ENCODE data around the gene HOXD8. TPM values are rescaled to one million over a fixed set of nuclear protein-coding genes. Genes with fewer than 3 reads are reported as not detected.

HOXD8 gene
- not detected for total RNA-seq

DNA sequence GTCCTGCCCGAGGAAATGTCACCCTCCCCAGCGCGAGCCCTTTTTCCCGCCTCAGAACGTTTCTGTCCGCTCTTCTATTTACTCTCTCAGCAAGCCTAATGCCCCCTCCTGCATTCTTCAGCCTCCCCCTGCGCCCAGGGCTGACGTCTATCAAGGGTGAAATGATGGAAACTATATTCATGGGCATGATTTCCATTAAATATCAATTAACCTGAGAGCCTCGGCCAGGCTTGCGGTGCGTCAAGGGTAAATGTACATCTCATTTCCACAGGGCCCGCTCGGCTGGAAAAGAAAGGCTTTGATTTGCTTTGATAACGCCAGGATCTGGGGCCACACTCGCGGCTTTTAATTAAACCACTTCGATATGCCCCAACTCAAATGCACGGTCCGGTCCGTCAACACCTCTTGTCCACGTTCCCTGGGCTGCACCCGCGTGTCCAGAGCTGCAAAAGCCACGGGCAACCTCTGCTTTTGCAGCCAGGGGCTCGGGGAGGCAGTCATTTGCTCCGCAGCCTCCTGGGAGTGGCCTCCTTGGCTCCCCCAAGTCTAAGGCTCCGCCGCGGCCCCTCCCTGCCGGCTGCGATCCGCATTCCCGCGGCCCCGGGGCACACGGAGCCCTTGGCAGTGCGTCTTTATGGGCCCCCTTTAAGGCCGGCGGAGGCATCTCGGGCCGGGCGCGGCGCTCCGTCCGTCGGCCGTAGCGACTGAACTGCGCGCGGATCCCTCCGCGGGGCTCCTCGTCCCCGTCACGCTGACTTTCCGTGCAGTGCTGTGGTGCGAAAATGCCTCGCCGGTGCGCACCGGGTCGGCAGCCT is at the start of gene HOXD8:
Gene HOXD8 (plus strand): TSS at position 724 of the 815 bp plus-strand sequence. CDS start 662 bp downstream, outside the sequence.
- no peak for DNase-seq

DNA sequence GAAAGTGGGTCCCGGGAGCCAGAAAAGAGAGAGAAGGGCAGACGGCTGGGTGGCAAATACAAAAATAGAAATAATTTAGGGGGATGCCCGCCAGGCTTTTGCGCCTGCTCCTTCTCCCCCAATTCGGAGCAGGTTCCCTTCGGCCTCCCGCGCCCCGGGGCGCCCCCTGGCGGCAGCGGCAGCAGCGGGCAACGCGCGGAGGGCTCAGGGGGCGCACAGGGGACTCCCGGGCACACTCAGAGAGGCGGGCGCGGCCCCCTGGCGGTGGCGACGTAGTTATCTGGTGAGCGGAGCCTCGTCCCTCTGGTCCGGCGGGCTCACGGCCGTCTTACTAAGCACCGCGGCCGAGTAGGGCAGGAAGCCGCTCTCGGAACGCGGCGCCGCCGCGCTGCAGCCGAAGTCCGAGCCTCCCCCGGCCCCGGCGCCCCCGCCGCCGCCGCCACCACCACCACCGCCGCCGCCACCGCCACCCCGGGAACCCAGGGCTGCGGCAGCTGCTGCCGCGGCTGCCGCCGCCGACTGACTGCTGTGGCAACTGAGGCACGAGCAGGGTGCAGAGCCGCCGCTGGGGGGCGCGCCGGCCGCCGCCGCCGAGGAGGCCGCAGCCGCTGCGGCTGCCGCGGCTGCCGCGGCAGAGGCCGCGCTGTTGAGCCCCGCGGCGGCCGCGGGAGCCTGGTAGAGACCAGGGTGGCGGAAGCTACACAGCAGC is 49.5 kb upstream of the HOXD8 start:
- no peak for DNase-seq

DNA sequence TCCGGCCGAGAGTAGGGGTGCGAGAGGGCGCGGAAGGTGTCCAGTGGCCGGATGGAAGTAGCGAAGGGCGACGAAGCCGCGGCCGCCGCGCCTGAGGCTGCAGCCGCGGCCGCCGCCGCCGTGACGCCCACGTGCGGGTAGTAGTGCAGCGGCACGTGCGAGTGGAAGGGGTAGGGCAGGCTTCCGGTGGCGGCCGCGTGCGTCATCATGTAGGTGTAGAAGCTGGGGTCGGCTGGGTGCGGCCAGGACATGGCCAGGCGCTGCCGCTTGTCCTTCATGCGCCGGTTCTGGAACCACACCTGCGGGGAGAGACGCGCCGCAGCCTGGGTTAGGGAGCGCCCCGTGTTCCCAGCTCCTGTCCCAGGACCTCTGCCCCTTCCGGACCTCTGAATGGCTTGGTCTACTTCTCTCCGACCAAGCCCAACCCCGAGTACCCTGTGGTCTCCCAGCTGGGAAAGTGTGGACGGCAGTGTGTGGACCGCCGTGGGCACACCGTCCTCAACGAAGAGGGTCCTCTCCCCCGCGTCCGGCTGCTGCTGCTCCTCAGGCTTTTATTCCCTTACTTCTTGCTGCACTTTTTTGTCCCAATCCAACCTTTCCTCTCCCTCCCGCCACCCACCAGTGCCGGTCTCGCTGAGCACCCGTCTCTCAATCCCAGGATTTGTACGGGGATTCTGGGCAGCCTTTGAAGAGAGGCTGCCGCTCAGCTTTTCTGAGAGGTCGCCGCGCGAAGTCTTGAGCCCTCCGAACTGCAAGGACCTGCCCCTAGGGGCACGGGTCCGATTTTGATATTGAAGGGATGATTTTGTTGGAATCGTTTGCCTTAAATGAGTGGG is 48.7 kb upstream of the HOXD8 start:
- no peak for DNase-seq

DNA sequence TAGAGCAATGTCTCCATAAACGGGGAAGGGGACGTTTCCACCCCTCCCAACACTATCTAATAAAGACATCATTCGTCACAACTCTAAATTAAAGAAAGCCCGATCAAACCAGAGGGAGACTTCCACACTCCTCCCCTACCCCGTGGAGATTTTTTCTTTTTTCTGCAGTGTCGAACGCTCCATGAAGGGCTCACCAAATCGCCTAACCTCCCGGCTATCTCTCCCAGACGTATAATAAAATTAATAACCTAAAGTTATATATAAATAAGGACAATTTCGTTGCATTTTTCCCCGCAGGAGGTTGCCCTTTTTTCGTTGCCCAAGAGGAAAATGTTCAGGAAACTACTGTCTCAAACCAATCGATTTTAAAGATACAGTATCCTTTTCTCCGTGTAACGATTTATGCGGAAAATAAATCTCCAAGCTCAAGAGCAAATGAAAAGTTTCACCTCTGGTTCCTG is 48.1 kb upstream of the HOXD8 start:
- no peak for DNase-seq

DNA sequence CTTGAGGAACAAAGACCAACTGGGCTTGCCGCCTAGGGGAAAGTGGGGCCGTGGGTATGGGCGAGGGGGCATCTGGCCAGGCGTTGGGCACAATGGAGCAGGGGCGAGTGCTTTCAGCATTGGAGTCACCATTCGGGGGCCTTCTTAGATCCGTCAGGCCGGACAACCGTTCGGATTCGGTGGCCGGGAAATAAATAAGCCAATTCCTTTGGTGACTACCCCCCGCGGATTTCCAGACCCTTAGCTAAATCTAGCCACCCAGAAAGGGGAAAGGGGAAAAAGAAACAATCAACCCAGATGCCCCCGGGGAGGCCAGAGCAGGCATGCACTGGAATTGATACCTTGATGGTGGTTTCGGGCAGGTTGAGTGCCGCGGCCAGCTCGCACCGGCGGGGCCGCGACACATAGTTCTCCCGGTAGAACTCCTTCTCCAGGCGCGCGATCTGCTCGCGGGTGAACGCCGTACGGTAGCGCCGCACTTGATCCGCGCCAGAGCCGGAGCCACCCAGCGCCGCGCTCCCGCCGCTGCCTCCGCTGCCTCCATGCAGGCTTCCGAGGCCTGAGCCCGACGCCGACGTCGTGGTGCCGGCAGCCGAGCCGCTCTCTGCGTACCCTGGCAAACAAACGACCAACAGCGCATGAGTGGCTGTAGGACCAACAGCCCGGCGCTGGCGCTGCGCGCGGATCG is 47.5 kb upstream of the HOXD8 start:
- no peak for DNase-seq

DNA sequence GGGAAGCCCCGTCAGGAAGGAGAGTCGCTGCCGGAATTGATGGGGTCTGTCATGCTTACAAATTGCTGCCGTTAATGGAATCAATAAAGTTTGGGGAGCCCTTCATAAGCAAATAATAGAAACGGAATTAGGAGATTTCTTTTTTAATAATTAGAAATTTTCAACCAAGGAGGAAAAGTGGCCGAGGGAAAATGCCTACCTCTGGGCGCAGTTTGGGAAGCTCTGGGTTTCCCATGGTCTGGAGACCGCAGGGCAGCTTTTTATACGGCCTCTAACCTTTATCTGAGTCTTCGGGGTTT is 47.0 kb upstream of the HOXD8 start:
- DNase-seq, result no peak

DNA sequence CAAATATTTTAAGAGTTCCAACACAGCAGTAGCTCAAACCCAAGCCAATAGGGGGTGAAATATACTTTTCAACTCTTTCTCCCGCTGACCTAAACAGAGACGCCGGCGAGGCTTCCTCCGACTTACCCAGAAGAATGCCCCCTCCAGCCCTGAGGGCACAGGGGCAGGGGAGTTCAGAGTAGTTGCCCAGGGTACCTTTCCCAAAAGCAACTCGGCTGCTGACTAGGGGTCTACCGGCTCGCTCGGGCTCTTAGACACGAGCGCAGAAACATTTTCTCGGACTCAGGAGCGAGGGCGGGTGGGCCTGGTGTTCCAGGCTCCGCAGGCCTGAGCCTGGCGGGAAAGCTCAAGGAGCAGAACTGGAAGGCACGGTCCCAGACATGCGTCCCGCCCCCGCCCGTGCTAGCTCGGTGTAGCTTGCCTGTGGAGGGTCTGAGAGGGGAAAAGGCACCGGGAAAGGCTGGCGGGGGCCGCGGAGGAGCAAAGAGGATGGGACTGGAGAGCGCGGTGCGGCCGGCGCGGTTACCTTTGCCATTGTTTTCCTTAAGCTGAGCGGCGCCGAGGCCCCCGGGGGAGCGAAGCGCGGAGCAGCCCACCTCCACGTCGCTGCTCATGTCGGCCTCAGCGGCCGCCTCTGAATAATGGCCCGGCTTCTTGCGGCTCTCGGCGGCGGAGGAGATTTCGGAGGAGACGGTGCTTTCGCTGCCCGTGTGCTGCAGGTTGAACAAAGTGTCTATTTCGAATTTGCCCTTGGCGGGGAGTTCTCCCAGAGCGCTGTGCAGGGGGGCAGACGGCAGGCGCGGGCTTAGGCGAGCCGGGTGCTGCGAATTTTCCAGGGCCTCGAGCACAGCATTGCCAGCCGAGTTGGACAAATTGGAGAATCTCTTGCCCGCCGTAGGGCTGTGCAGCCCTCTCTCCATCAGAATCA is 46.4 kb upstream of the HOXD8 start:
- no peak for DNase-seq

DNA sequence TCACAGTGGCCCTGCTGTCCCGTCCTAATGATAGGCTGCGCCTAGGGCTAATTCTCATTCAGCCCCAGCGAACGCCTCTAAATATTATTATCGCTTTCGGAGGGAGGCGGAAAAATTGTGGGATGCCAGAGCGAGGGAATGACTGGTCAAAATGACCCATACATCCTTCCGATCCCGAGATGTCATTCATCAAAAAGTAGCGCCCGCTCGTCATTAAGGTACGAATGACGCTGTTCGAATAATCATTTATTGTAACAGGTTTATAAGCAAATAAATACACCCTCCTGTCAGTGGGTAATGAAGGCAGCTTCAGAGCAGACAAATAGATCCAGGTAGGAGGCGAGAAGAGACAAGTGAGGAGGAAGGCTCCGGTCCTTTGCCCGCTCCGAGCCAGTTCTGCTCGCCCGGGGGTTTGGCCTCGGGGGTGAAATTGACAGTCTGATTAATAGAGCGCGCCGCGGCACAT is 45.7 kb upstream of the HOXD8 start, which contains the start of gene EVX2:
Gene EVX2 (minus strand): TSS at position 167 of the 466 bp plus-strand sequence. CDS start 186 bp downstream, outside the sequence.
- DNase-seq, result no peak

DNA sequence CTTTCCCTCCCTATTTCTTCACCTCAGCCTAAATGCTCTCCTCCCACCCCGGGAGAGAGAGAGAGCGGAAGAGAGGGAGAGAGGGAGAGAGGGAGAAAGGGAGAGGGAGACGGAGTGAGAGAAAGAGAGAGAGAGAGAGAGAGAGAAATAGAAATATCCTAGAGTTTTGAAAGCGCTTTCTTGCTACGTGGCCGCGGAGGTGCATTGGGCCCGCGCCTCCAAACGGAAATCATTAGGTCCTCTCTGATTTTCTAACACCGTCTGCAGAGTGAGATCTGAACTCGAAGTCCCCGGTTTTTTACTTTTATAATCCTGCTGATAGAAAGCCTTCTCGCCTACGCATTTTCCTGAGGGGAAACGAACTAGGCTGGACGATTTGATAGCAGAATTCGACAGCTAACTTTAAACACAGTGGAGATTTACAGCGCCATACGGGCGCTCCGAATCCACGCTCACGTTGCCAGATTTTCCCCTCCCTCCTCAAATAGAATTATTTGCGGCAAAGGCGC is 44.8 kb upstream of the HOXD8 start:
- no peak for DNase-seq

DNA sequence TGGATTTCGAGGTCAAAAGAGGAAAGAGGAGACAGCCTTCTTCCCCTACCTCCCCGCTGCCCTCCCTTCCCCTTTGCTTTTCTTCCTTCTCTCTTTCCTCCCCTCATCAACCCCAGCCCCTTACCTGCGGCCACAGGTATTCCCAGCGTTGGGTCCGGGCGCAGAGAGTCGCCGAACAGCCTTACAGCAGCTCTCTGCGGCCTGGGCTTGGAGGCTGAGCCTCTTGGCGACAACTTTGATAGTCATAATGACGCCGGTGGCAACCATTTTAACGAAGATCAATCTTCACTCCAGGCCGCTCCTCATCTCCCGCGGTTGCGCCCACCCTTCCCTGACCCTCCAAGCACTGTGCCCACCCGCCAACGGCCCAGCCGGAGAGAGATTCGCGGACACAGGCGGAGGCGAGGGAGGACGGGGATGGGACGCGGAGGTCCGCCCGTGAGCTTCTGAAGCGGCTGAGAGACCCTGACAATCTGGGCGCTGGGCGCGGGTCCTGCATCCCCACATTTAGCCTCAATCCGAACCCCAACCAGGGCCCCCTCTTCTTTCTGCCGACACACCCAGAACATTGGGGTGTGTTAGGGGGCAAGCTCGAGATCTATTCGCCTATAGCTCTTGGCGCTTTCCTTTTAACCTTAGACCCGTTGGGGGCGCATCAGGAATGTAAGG is 44.3 kb upstream of the HOXD8 start:
- no peak for DNase-seq

DNA sequence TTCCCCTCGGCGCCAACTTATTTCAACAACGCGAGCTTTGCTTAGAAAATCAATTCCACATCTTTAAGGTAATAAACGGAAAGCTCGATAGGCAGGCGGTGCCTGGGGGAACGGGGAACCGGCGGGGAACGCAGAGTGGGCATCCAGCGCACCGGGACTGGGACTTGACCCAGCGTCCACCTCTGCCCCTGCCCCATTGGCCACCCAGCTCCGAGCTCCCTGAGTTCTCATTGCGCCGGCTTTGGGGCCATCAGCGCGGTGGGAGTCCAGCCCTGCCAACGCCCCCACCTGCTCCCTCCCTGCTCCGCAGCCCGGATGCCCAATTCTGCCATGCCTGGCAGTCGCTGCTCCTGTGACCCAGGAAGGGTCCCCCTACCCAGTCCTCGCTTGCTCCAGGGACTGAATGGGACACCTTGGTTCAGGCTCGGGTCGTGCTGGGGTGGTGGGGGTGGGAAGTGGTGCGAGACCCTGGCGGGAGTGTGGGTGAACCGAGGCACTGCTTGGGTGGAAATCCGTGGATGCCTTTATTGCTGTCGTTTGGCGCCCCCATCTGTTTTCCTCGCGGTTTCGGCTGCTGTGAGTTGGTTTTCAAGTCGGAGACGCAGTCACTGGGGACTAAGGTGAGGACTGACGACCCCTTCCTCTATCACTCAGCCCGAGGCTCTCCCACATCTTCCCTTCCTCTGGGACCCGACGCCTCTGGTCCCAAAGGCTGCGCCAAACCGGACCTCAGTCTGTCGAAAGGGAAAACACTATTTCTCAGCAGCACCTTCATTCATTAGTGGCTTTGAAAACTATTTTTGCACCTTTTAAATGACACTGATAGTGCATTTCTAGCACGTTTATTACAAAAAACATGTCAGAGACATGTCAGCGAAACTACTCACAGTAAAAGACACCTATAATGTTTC is 43.4 kb upstream of the HOXD8 start:
- DNase-seq, result no peak

DNA sequence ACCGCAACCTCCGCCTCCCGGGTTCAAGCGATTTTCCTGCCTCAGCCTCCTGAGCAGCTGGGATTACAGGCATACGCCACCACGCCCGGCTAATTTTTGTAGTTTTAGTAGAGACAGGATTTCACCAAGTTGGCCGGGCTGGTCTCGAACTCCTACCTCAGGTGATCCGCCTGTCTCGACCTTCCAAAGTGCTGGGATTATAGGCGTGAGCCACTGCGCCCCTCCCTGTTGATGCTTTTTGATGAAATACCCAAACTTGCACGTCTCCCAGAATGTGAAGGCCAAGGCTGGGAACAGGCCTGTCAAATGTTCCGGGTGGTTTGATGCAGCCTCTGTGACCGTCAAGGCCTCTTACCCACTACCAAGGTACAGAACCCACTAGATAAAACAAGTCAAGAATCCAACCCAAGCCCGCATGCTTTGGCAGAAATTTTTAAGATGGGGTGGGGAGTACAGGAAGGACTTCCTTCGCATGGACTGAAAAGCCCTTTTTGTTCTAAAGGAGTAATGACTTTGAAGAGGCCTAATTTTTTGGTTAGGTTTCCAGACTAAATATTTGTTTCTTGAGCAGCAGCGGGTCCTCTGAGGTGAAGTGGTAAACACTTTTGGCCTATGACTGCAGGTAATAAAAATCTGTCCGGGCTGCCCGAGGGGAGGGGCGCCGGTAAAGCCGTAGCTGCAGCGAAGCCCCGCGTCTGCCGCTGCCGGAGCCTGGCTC is 42.0 kb upstream of the HOXD8 start:
- no peak for DNase-seq

DNA sequence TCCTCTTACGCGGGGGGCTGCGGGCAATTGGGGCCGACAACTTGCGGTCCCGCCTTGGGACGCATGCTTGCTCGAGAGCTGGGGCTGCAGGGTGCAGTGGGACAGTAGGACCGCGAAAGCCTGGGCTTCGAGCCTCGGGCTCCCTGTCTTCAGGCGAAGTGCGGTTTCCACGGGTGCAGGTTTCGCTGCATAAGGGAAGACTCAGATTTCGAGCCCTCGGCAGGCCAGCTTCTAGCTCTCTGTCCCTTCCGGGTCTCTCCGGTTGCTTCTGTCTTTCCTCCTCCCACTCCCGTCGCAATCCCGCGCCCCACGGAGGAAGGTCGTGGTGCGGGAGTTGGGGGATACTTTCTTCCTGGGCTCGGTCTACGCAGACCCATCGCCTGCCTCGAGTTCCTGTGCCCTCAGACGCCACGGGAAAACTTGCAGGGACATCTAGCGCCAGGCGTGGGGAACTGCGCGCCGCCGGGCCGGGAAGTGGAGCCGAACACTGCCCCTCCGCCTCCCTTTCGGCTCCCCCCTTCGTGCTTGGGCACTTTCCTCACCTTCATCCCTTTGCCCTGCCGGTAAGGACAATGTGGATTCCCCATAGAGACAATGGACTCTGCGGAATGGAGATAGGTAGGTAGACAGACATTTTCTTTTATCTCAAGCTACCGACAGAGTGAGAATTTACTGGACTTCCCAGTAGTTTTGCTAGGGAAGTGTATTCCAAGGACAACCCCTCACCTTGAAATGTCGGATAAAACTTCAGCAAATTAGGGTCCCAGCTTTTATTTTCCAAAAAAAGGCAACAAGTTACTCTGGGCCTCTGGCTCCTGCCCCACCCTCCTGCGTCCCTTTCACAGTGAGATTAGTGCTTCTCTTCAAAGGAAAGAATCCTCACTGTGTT is 41.2 kb upstream of the HOXD8 start:
- no peak for DNase-seq

DNA sequence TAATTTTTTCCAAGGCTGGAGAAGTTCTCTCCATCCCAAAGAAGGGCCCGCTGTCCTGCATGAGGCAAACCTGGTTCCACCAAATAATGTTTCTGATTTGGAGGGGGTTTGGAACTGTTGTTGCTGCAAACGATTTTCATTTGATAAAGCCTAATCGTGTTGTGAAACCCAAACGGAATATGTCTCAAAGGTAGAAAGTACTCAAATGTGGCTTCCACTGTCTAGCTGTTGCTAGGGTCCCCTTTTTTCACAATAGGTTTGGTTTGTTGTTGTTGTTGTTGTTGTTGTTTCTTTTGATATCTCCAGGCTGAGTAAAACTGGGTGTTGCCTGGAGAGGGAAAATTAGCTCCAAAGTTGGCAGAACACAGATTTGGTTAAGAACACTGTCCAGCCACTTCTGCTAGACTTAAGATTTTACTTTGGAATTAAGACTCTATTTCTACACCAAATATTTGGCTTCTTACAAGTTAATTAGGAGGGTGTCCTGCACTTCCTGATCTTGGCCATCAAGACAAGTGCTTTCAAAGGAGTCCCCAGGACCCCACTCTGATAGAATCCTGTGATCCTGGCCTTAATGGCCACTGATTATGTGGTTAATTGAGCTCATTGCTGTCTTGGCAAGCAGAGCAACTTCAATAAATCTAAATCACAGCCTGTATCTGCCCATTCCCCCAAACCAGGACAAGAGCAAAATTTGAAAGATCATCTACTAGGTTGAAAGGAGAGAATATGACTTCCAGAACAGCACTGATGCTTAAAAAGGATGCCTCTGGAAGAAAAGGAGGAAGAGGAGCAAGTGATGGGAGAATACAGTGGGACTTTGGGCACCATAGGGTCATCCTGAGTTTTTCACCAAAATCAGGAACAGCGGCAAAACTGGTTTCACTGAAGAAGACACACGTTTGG is 40.3 kb upstream of the HOXD8 start:
- DNase-seq, result no peak

DNA sequence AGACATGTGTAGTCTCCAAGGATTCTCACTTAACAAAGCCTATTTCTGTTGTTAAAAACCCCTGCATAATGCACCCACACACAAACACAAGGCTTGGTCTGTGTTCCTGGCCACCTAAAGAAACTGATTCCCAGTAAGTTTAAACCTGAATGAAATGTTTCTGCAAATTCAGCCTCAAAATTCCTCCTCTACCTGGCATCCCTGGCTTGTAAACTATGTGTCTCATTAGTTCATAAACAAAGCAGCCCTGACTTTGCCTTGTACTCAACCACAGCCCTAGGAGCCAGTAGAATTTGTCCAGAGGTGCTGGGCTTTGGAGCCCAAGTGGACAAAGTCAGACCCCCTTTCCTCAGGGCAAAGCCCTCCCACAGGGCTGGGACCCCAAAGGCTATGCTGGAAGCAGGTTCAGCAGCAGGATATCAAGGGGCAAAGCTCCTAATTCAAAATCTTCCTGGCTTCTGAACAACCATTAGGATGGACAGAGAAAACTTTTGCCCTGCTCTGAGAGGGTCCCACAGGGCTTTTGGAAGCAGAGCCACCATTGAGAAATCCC is 39.6 kb upstream of the HOXD8 start:
- DNase-seq, result no peak

DNA sequence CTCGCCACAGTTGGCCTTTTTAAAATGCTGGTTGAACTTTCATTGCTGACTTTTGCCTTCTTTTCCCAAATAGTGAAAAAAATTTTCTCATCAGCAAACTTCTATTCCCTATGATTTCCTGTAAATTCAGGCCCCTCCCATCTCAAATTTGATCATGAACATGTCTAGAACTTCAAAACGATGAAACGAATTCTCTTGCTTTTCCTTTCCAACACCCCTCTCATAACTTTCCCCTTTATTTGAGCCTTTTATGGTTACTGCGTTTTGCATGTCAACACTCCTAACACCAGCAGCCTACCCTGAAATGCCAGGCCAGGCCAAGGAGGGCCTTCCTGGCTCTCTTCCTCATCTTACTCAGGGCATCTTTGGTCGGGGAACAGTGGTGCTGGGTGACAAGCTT is 38.6 kb upstream of the HOXD8 start:
- no peak for DNase-seq

Data from effector CD4-positive, alpha-beta T cell (primary cell).